H9 (cell line): ENCODE data around the gene CAV2. TPM values are rescaled to one million over a fixed set of nuclear protein-coding genes. Genes with fewer than 3 reads are reported as not detected.

Experiments
- DNase-seq: peaks from one replicate; pipeline ENCODE4 v3.0.0-alpha.2; 2017
- H2AFZ ChIP-seq: one replicate; pipeline ENCODE4 v1.6.1; 2013; ENCODE audit warnings: mild to moderate bottlenecking, low read length, control low read depth, moderate library complexity
- H2AK5ac ChIP-seq: 2 replicates; pipeline ENCODE4 v1.6.1; 2013; ENCODE audit warnings: low read length, control low read depth, mixed read lengths; ENCODE audit not compliant: insufficient read length
- H2BK120ac ChIP-seq: one replicate; pipeline ENCODE4 v1.6.1; 2013; ENCODE audit warnings: low read depth, mild to moderate bottlenecking, low read length, control low read depth, inconsistent platforms; ENCODE audit not compliant: poor library complexity, severe bottlenecking
- H2BK12ac ChIP-seq: 2 replicates; pipeline ENCODE4 v1.6.1; 2013; ENCODE audit warnings: low read length, control low read depth, mixed read lengths, low read depth; ENCODE audit not compliant: insufficient read length
- H2BK15ac ChIP-seq: 2 replicates; pipeline ENCODE4 v1.6.1; 2013; ENCODE audit warnings: low read depth, low read length, control low read depth
- H2BK20ac ChIP-seq: one replicate; pipeline ENCODE4 v1.6.1; 2013; ENCODE audit warnings: low read depth, mild to moderate bottlenecking, low read length, control low read depth, inconsistent platforms; ENCODE audit not compliant: poor library complexity, severe bottlenecking
- H2BK5ac ChIP-seq: 2 replicates; pipeline ENCODE4 v1.6.1; 2013; ENCODE audit warnings: low read length, control low read depth, mixed read lengths; ENCODE audit not compliant: insufficient read length
- H3K14ac ChIP-seq: 2 replicates; pipeline ENCODE4 v1.6.1; 2013; ENCODE audit warnings: low read length, control low read depth; ENCODE audit not compliant: insufficient read depth
- H3K18ac ChIP-seq: 2 replicates; pipeline ENCODE4 v1.6.1; 2013; ENCODE audit warnings: low read depth, mild to moderate bottlenecking, mixed read lengths, low read length, control low read depth; ENCODE audit not compliant: insufficient read length
- H3K23ac ChIP-seq: 2 replicates; pipeline ENCODE4 v1.6.1; 2013; ENCODE audit warnings: low read length, control low read depth, mixed read lengths, low read depth; ENCODE audit not compliant: insufficient read length
- H3K23me2 ChIP-seq: 2 replicates; pipeline ENCODE4 v1.6.1; 2013; ENCODE audit warnings: low read depth, mild to moderate bottlenecking, mixed read lengths, low read length, control low read depth; ENCODE audit not compliant: insufficient read length, poor library complexity, severe bottlenecking
- H3K27ac ChIP-seq: 2 replicates; pipeline ENCODE4 v1.5.1; 2013; ENCODE audit warnings: low read length, control low read depth, mixed read lengths, low read depth; ENCODE audit not compliant: insufficient read length
- H3K27me3 ChIP-seq: 2 replicates; pipeline ENCODE4 v1.6.1; 2013; ENCODE audit warnings: low read length, control low read depth, inconsistent platforms; ENCODE audit not compliant: insufficient read depth
- H3K4ac ChIP-seq: 2 replicates; pipeline ENCODE4 v1.6.1; 2013; ENCODE audit warnings: low read depth, mild to moderate bottlenecking, control low read depth, inconsistent platforms, low read length, moderate library complexity
- H3K4me1 ChIP-seq: 2 replicates; pipeline ENCODE4 v1.6.1; 2013; ENCODE audit warnings: low read length, control low read depth, inconsistent platforms; ENCODE audit not compliant: insufficient read depth
- H3K4me2 ChIP-seq: 2 replicates; pipeline ENCODE4 v1.6.1; 2013; ENCODE audit warnings: low read length, control low read depth, mixed read lengths; ENCODE audit not compliant: insufficient read length, insufficient read depth
- H3K56ac ChIP-seq: 2 replicates; pipeline ENCODE4 v1.6.1; 2013; ENCODE audit warnings: low read depth, mild to moderate bottlenecking, mixed read lengths, low read length, control low read depth; ENCODE audit not compliant: insufficient read length
- H3K79me1 ChIP-seq: 2 replicates; pipeline ENCODE4 v1.6.1; 2013; ENCODE audit warnings: low read depth, mild to moderate bottlenecking, moderate library complexity, low read length, control low read depth, inconsistent platforms; ENCODE audit not compliant: insufficient read depth, poor library complexity, severe bottlenecking
- H3K79me2 ChIP-seq: 2 replicates; pipeline ENCODE4 v1.6.1; 2013; ENCODE audit warnings: low read length, control low read depth, inconsistent platforms; ENCODE audit not compliant: insufficient read depth
- H3K9ac ChIP-seq: 2 replicates; pipeline ENCODE4 v1.6.1; 2013; ENCODE audit warnings: low read length, control low read depth, mixed read lengths; ENCODE audit not compliant: insufficient read length; ENCODE audit errors: extremely low read depth
- H3K9me3 ChIP-seq: one replicate; pipeline ENCODE4 v1.6.1; 2013; ENCODE audit warnings: low read depth, low read length, inconsistent platforms; ENCODE audit not compliant: control insufficient read depth
- H3T11ph ChIP-seq: one replicate; pipeline ENCODE4 v1.6.1; 2013; ENCODE audit warnings: mild to moderate bottlenecking, low read length, control low read depth, inconsistent platforms
- H4K20me1 ChIP-seq: one replicate; pipeline ENCODE4 v1.6.1; 2013; ENCODE audit not compliant: control insufficient read depth, insufficient read length, insufficient read depth
- H4K5ac ChIP-seq: 2 replicates; pipeline ENCODE4 v1.6.1; 2013; ENCODE audit warnings: low read depth, mild to moderate bottlenecking, mixed read lengths, low read length, control low read depth; ENCODE audit not compliant: insufficient read length
- H4K8ac ChIP-seq: replicated peaks from 2 replicates; pipeline ENCODE4 v1.6.1; 2013; ENCODE audit warnings: low read length, control low read depth, mixed read lengths, low read depth; ENCODE audit not compliant: insufficient read length
- H4K91ac ChIP-seq: 2 replicates; pipeline ENCODE4 v1.6.1; 2013; ENCODE audit warnings: low read depth, mild to moderate bottlenecking, moderate library complexity, mixed read lengths, low read length, control low read depth; ENCODE audit not compliant: insufficient read length
- H3K27ac Mint-ChIP-seq, 3 experiments: 2 replicates in 2 of 3; 3 replicates in 1 of 3; pipeline ENCODE4 v1.8.0; 2020 to 2021; ENCODE audit warnings: mixed read lengths in 3 of 3, mild to moderate bottlenecking in 1 of 3, moderate library complexity in 1 of 3
- H3K27me3 Mint-ChIP-seq: 2 replicates; pipeline ENCODE4 v1.8.0; 2021; ENCODE audit warnings: low read depth, mild to moderate bottlenecking, moderate library complexity, mixed read lengths
- H3K36me3 Mint-ChIP-seq, 3 experiments: 2 replicates in 2 of 3; 3 replicates in 1 of 3; pipeline ENCODE4 v1.8.0; 2020 to 2021; ENCODE audit warnings: low read depth in 3 of 3, mixed read lengths in 3 of 3; ENCODE audit not compliant: insufficient read depth in 1 of 3
- H3K4me1 Mint-ChIP-seq, 2 experiments: 2 replicates each; pipeline ENCODE4 v1.8.0; 2020; ENCODE audit warnings: mixed read lengths in 2 of 2
- H3K4me3 Mint-ChIP-seq, 2 experiments: 2 replicates in 1 of 2; 3 replicates in 1 of 2; pipeline ENCODE4 v1.8.0; 2020 to 2021; ENCODE audit warnings: mild to moderate bottlenecking in 2 of 2, mixed read lengths in 2 of 2, moderate library complexity in 1 of 2
- H3K9me3 Mint-ChIP-seq, 2 experiments: 2 replicates in 1 of 2; 3 replicates in 1 of 2; pipeline ENCODE4 v1.8.0; 2020; ENCODE audit warnings: mild to moderate bottlenecking in 2 of 2, mixed read lengths in 2 of 2, moderate library complexity in 1 of 2
- CTCF ChIP-seq: fragments of 200-600 bp; sonication (generic); conservative IDR thresholded peaks from 3 replicates; pipeline ENCODE4 v1.8.0; 2021; ENCODE audit warnings: antibody characterized with exemption, mild to moderate bottlenecking
- WGBS: extraction: QIAGEN DNeasy Blood & Tissue Kit; methylation state at CpG from one replicate; pipeline ENCODE4 v1.1.7; 2013; ENCODE audit warnings: missing lambda C conversion rate, low lambda C conversion rate, mixed read lengths; ENCODE audit not compliant: insufficient read length; ENCODE audit errors: extremely low coverage; 5-methylcytosine and 5-hydroxymethylcytosine counted together
- total RNA-seq: library from RNA; stranded (reverse); gene quantifications from 2 replicates; pipeline ENCODE4 v1.2.1, GENCODE V29; 2021

CAV2 gene
- total RNA-seq, 1 experiment from 2014 or later = 3.7 TPM

DNA sequence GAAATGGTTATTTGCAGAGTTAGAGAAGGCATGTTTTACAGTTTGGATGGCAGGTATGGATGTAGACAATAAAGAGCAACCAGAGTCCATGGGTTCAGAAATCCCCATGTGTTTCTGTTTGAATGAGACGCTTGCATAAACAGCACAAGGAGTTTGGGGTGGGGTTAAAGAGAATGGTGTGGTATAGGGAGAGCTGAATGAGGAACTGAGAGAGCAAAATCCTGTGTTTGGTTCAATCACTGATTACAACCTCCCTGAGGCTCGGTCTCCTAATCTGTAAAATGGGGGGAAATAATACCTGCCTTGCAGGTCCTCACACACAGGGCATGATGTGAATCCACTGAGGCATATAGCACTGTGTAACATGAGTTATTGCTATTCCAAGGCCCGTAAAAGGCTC is 49.0 kb downstream of the CAV2 start:
- Histone ChIP-seq H3T11ph (no peak overlapping the region), H3K4me1 (no peaks in the 10 kb centered on the region), H3K23me2 (no peaks in the 10 kb centered on the region), H2BK20ac (no peak overlapping the region), H2BK15ac (no peak overlapping the region), H3K14ac (no peak overlapping the region), H3K18ac (no peak overlapping the region), H3K9ac (no peak overlapping the region), H3K9me3 (no peaks in the 10 kb centered on the region), H2BK120ac (no peak overlapping the region), H3K4ac (no peak overlapping the region), H3K79me2 (no peaks in the 10 kb centered on the region), H4K20me1 (no peaks in the 10 kb centered on the region), H2BK12ac (no peak overlapping the region), H3K79me1 (no peaks in the 10 kb centered on the region), H3K4me2 (no peak overlapping the region), H4K5ac (no peak overlapping the region), H3K27ac (no peak overlapping the region), H3K56ac (no peak overlapping the region), H3K27me3 (no peaks in the 10 kb centered on the region), H3K23ac (no peak overlapping the region), H2AK5ac (no peak overlapping the region), H4K91ac (no peak overlapping the region), H4K8ac (no peak overlapping the region), H2AFZ (no peak overlapping the region), H2BK5ac (no peak overlapping the region)
- no peaks in the 10 kb centered on the region for H3K9me3 Mint-ChIP-seq
- H3K36me3 Mint-ChIP-seq = no peaks in the 10 kb centered on the region
- no CpG with 5 or more reads among the region's 3 CpGs for WGBS
- no peak for DNase-seq
- H3K4me3 Mint-ChIP-seq = no peak overlapping the region
- no peak for TF ChIP-seq CTCF
- no peak overlapping the region for H3K27ac Mint-ChIP-seq
- no peaks in the 10 kb centered on the region for H3K27me3 Mint-ChIP-seq
- H3K4me1 Mint-ChIP-seq = no peaks in the 10 kb centered on the region
